Neural cell (in vitro differentiated cells): ENCODE measurements around the gene RP2.

Experiments
- CTCF ChIP-seq: fragments of 450-650 bp; IDR thresholded peaks from 2 replicates; pipeline ENCODE4 v1.5.1; 2014; ENCODE audit warnings: antibody characterized with exemption, mild to moderate bottlenecking, moderate library complexity; ENCODE audit not compliant: poor library complexity, severe bottlenecking
- RAD21 ChIP-seq: fragments of 450-650 bp; conservative IDR thresholded peaks from 2 replicates; pipeline ENCODE4 v1.6.1; 2014; ENCODE audit warnings: antibody characterized with exemption, mild to moderate bottlenecking, moderate library complexity

- TF ChIP-seq CTCF (no peak), RAD21 (no peak)
Observed at GRCh38 chrX:46805270-46805669, 31.6 kb upstream of the RP2 start.
